Measurements from ENCODE around the gene UNC5B.
A peak's percentile ranks its signal among the peaks of the same experiment; 100 is the strongest.

The UNC5B gene

GRCh38 chr10:71285180-71285545 is 72.8 kb downstream of the UNC5B start:
- TF ChIP-seq Cebpa-rat (IDR thresholded peaks at IDR 0.05), result no peak
- no peaks in the 10 kb centered on the region for H3K36me3 ChIP-seq
- no peaks in the 10 kb centered on the region for H3K9me3 ChIP-seq (replicated peaks in 1 of 11)
- no peak overlapping the region for H3K4me3 ChIP-seq
- no peak overlapping the region for H3K9ac ChIP-seq
- no peaks in the 10 kb centered on the region for H3K27me3 ChIP-seq
- H3K27ac ChIP-seq, result no peak overlapping the region
- peaks cover 0 to 6% (median 0%) of the 10 kb centered on the region in 11 experiments; a peak in 1 of 22 replicates for H4K20me1 ChIP-seq
- peak overlapping the region in 2 of 11 experiments; percentile 13 to 14; a peak in 1 of 22 replicates for H3K4me2 ChIP-seq
- H3K4me1 ChIP-seq, result peaks cover 14 to 71% (median 53%) of the 10 kb centered on the region in 10 experiments

GRCh38 chr10:71285986-71286385 is 73.6 kb downstream of the UNC5B start:
- TF ChIP-seq Cebpa-rat (IDR thresholded peaks at IDR 0.05), result no peak
- Histone ChIP-seq H3K27ac (no peak overlapping the region), H3K9me3 (replicated peaks in 1 of 11) (no peaks in the 10 kb centered on the region), H3K9ac (no peak overlapping the region), H3K4me2 (no peak overlapping the region), H3K4me1 (peaks cover 16 to 71% (median 53%) of the 10 kb centered on the region in 10 experiments), H4K20me1 (peaks cover 0 to 6% (median 0%) of the 10 kb centered on the region in 11 experiments; a peak in 1 of 22 replicates), H3K4me3 (no peak overlapping the region), H3K36me3 (no peaks in the 10 kb centered on the region), H3K27me3 (no peaks in the 10 kb centered on the region)

DNA sequence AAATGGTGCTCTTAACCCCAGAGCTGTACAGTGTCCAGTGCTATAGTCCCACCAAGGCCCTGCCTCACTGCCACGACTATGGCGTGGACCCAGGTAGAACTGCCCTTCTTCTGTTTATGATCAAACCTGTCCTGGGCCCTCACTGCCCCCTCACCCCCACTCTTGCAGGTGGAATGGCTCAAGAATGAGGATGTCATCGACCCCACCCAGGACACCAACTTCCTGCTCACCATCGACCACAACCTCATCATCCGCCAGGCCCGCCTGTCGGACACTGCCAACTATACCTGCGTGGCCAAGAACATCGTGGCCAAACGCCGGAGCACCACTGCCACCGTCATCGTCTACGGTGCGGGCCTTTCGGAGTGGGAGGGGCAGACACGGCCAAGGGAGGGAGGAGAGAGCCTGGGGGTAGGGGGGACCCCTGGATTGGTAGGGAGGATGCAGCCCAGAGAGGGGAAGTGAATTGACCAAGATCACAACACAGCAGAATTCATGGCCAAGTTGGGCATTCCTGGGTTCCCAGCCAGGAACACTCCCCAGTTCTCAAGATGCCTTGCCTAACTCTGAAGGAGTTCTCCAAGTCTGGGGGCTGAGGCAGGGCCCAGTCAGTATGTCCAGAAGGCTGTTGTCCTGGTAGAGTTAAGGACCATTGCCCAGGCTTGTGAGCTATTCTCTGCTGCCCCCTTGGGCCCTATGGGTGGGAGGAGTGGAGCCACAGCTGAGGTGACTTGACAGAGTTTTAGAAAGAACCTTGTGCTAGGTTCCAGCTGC is 74.3 kb downstream of the UNC5B start:
- H3K27ac ChIP-seq, result 0 out of 22 replicates have a peak overlapping the region, but pooled peaks of 1 of the 11 experiments have one; percentile 28
- H3K9me3 ChIP-seq (replicated peaks in 1 of 11), result no peaks in the 10 kb centered on the region
- peaks cover 23 to 71% (median 54%) of the 10 kb centered on the region in 10 experiments for H3K4me1 ChIP-seq
- H3K4me2 ChIP-seq, result peak overlapping the region in 6 of 11 experiments; percentile 0 to 24 (median 12); a peak in 2 of 22 replicates
- peaks cover 0 to 6% (median 0%) of the 10 kb centered on the region in 11 experiments; a peak in 1 of 22 replicates for H4K20me1 ChIP-seq
- H3K36me3 ChIP-seq, result no peaks in the 10 kb centered on the region
- H3K9ac ChIP-seq, result peak overlapping the region in 2 of 11 experiments; percentile 15 to 35; a peak in 2 of 22 replicates
- TF ChIP-seq Cebpa-rat (IDR thresholded peaks at IDR 0.05), result no peak
- no peak overlapping the region for H3K4me3 ChIP-seq
- H3K27me3 ChIP-seq, result no peaks in the 10 kb centered on the region

- no peak for TF ChIP-seq Cebpa-rat (IDR thresholded peaks at IDR 0.05)
- peak overlapping the region in 2 of 11 experiments; percentile 15 to 35; a peak in 3 of 22 replicates for H3K9ac ChIP-seq
- H3K4me1 ChIP-seq, result peaks cover 24 to 69% (median 51%) of the 10 kb centered on the region in 10 experiments
- H4K20me1 ChIP-seq, result peaks cover 0 to 6% (median 0%) of the 10 kb centered on the region in 11 experiments; a peak in 1 of 22 replicates
- H3K27ac ChIP-seq, result 0 out of 22 replicates have a peak overlapping the region, but pooled peaks of 1 of the 11 experiments have one; percentile 28
- peak overlapping the region in 5 of 11 experiments; percentile 0 to 16 (median 15); a peak in 1 of 22 replicates for H3K4me2 ChIP-seq
- H3K9me3 ChIP-seq (replicated peaks in 1 of 11), result no peaks in the 10 kb centered on the region
- H3K36me3 ChIP-seq, result no peaks in the 10 kb centered on the region
- H3K27me3 ChIP-seq, result no peaks in the 10 kb centered on the region
- no peak overlapping the region for H3K4me3 ChIP-seq
These were observed 75.1 kb downstream of the UNC5B start for GRCh38 chr10:71287456-71287855.

DNA sequence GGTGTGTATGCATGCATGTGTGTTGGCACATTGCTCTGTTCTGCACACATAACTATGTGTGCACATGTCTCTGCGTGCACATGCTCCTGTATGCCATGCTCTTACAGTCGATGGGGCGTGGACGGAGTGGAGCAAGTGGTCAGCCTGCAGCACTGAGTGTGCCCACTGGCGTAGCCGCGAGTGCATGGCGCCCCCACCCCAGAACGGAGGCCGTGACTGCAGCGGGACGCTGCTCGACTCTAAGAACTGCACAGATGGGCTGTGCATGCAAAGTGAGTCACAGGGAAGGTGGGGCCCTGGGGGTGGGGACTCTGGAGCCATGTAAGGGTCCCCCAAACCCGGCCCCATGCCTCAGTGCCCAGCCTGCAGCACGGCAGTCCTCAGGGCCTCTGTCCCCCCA is 76.1 kb downstream of the UNC5B start:
- Histone ChIP-seq H3K27me3 (no peaks in the 10 kb centered on the region), H3K36me3 (no peaks in the 10 kb centered on the region), H3K4me2 (peak overlapping the region in 1 of 11 experiments; percentile 73; a peak in 1 of 22 replicates), H3K27ac (0 out of 22 replicates have a peak overlapping the region, but pooled peaks of 1 of the 11 experiments have one; percentile 91), H3K9ac (no peak overlapping the region), H3K4me3 (no peak overlapping the region), H3K9me3 (replicated peaks in 1 of 11) (no peaks in the 10 kb centered on the region), H4K20me1 (peaks cover 0 to 6% (median 0%) of the 10 kb centered on the region in 11 experiments; a peak in 1 of 22 replicates), H3K4me1 (peaks cover 24 to 64% (median 47%) of the 10 kb centered on the region in 10 experiments)
- TF ChIP-seq Cebpa-rat (IDR thresholded peaks at IDR 0.05), result no peak

DNA sequence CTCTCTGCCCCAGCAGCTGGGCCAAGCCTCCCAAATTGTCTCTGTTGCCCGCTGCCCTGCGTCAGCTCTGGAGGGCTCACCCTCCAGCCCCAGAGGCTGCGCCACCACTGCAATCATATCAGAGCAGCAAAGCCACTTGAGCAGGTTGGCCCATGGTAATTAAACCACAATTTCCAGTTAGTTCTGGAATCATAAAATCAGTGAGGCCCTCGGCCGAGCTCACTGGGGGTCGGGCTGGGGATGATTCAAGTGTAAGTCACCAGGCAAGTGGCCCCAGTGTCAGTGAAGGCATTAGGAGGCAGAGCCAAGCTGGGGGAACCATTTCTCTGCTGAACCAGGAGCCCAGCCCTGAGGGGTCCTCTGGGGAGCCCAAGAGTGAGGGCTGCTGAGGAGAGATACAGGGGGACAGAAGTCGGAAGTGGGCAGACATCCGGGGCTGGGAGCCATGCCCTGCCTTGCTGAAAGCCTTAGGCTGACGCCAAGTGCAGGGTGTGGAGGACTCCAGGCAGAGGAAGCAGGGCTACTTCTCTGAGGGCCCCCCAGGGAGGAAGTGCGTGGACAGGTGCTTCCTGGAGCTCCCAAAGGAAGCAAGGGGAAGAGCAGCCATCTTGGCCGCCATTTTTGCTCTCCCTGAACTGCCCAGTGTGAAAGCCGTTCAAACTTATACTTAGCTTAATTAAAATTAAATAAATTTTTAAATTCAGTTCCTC is 77.2 kb downstream of the UNC5B start:
- peak overlapping the region; percentile 65 to 86 (median 80) for H3K4me2 ChIP-seq
- H3K4me3 ChIP-seq, result no peak overlapping the region
- H3K36me3 ChIP-seq, result no peaks in the 10 kb centered on the region
- TF ChIP-seq Cebpa-rat (IDR thresholded peaks at IDR 0.05), result no peak
- H3K4me1 ChIP-seq, result peaks cover 24 to 64% (median 47%) of the 10 kb centered on the region in 10 experiments
- peak overlapping the region in 7 of 11 experiments; percentile 4 to 71 (median 46); a peak in 7 of 22 replicates for H3K9ac ChIP-seq
- H4K20me1 ChIP-seq, result peaks cover 0 to 2% (median 0%) of the 10 kb centered on the region in 11 experiments; a peak in 1 of 22 replicates
- no peaks in the 10 kb centered on the region for H3K9me3 ChIP-seq (replicated peaks in 1 of 11)
- H3K27ac ChIP-seq, result peak overlapping the region in 9 of 11 experiments; percentile 55 to 91 (median 76); a peak in 18 of 22 replicates
- no peaks in the 10 kb centered on the region for H3K27me3 ChIP-seq

GRCh38 chr10:71290331-71290730 is 78.0 kb downstream of the UNC5B start:
- Histone ChIP-seq H4K20me1 (no peaks in the 10 kb centered on the region), H3K36me3 (no peaks in the 10 kb centered on the region)

GRCh38 chr10:71290806-71291527 is 78.6 kb downstream of the UNC5B start:
- Histone ChIP-seq H3K4me2 (peak overlapping the region; percentile 65 to 86 (median 80)), H4K20me1 (no peaks in the 10 kb centered on the region), H3K4me1 (peaks cover 24 to 58% (median 46%) of the 10 kb centered on the region in 10 experiments), H3K4me3 (no peak overlapping the region), H3K9me3 (replicated peaks in 1 of 11) (no peaks in the 10 kb centered on the region), H3K27me3 (no peaks in the 10 kb centered on the region), H3K36me3 (no peaks in the 10 kb centered on the region), H3K27ac (peak overlapping the region in 9 of 11 experiments; percentile 55 to 91 (median 76); a peak in 17 of 22 replicates), H3K9ac (peak overlapping the region in 2 of 11 experiments; percentile 57 to 71; a peak in 5 of 22 replicates)
- no peak for TF ChIP-seq Cebpa-rat (IDR thresholded peaks at IDR 0.05)

More at GRCh38 chr10:71290331-71290730, 78.0 kb downstream of the UNC5B start:
- no peak for TF ChIP-seq Cebpa-rat (IDR thresholded peaks at IDR 0.05)
- H3K4me1 ChIP-seq, result peaks cover 24 to 61% (median 47%) of the 10 kb centered on the region in 10 experiments
- peak overlapping the region in 9 of 11 experiments; percentile 55 to 91 (median 76); a peak in 18 of 22 replicates for H3K27ac ChIP-seq
- H3K27me3 ChIP-seq, result no peaks in the 10 kb centered on the region
- no peaks in the 10 kb centered on the region for H3K9me3 ChIP-seq (replicated peaks in 1 of 11)
- H3K4me3 ChIP-seq, result no peak overlapping the region
- peak overlapping the region in 6 of 11 experiments; percentile 12 to 71 (median 46); a peak in 9 of 22 replicates for H3K9ac ChIP-seq
- peak overlapping the region; percentile 65 to 86 (median 80) for H3K4me2 ChIP-seq

Measured in BLaER1 treated with 17β-estradiol and CSF1 and Interleukin-3, amounts not matched to agents 10 nM and 100 nM (cell line).